GM06990 (cell line): ENCODE measurements around the gene KHDRBS2.

ENCODE experiments used
- DNase-seq: peaks from one replicate; pipeline ENCODE4 v3.0.0-alpha.2; 2011; ENCODE audit not compliant: insufficient read length; ENCODE audit errors: extremely low read depth
- H3K27me3 ChIP-seq: replicated peaks from 2 replicates; pipeline ENCODE4 v1.6.0; 2011; ENCODE audit warnings: low read length; ENCODE audit not compliant: control insufficient read depth, insufficient read depth
- H3K36me3 ChIP-seq: 2 replicates; pipeline ENCODE4 v1.5.1; 2011; ENCODE audit warnings: low read length; ENCODE audit not compliant: control insufficient read depth, insufficient read depth
- H3K4me3 ChIP-seq: replicated peaks from 2 replicates; pipeline ENCODE4 v1.5.1; 2011; ENCODE audit warnings: low read depth, mild to moderate bottlenecking, control low read depth, low read length
- TF ChIP-seq, protein P1 (sequence below): IDR thresholded peaks from 2 replicates; pipeline ENCODE4 v1.5.1; 2011; ENCODE audit warnings: low read length, control low read depth, mild to moderate bottlenecking, inconsistent platforms; ENCODE audit not compliant: insufficient read depth, poor library complexity, severe bottlenecking

The KHDRBS2 gene

DNA sequence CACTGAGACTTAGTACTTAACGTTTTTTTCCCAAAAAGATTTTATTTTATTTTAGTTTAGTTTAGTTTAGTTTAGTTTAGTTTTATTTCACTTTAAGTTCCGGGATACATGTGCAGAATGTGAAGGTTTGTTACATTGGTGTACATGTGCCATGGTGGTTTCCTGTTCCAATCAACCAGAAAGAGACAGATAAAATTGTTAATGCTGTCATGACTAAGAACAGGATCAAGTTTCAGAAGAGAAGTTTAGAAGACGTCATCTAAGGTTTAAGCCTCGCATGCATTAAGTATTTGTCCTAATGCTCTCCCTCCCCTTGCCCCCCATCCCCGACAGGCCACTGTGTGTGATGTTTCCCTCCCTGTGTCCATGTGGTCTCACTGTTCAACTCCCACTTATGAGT, 540.0 kb downstream of the KHDRBS2 start:
- Histone ChIP-seq H3K4me3 (no peak overlapping the region), H3K36me3 (no peaks in the 10 kb centered on the region), H3K27me3 (no peaks in the 10 kb centered on the region)
- DNase-seq = no peak
- TF ChIP-seq, protein P1, sequence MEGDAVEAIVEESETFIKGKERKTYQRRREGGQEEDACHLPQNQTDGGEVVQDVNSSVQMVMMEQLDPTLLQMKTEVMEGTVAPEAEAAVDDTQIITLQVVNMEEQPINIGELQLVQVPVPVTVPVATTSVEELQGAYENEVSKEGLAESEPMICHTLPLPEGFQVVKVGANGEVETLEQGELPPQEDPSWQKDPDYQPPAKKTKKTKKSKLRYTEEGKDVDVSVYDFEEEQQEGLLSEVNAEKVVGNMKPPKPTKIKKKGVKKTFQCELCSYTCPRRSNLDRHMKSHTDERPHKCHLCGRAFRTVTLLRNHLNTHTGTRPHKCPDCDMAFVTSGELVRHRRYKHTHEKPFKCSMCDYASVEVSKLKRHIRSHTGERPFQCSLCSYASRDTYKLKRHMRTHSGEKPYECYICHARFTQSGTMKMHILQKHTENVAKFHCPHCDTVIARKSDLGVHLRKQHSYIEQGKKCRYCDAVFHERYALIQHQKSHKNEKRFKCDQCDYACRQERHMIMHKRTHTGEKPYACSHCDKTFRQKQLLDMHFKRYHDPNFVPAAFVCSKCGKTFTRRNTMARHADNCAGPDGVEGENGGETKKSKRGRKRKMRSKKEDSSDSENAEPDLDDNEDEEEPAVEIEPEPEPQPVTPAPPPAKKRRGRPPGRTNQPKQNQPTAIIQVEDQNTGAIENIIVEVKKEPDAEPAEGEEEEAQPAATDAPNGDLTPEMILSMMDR = no peak

DNA sequence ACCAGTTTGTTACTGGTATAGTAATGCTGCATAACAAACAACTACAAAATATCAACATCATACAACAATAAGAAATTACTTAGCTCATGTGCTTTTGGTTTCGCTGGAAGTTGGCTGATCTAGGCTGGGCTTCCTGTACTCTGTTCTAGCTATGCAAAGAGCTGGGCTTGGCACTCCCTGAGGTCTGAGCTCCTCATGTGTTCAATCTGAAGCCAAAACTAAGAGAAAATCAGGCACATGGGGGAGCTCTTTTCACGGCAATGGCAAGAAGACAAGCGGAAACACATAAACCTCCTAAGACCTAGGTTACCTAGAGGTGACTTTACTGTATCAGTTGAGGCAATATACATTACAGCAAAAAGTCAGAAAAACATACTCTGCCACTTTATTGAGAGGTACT, 574.2 kb downstream of the KHDRBS2 start:
- Histone ChIP-seq H3K27me3 (no peaks in the 10 kb centered on the region), H3K4me3 (no peak overlapping the region), H3K36me3 (no peaks in the 10 kb centered on the region)
- TF ChIP-seq, protein P1 = no peak
- DNase-seq = no peak

DNA sequence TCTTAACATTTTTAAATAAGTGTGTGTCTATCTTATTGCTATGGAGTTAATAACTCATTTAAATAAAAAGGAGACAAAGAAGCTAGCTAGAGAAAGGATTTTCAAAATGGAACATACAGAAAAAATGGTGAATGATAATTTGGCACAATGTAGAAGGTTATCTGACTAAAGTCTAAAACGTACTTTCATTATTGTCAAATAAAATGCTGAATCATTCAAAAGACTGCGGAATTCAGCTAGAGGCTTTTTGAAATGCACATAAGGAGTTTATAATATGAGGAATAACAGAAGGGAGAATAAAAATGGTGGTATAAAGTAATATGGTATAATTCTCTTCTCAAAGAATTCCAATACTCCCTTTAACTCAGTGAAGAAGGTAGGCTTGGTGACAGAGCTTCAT, 597.9 kb downstream of the KHDRBS2 start:
- no peak for DNase-seq
- TF ChIP-seq, protein P1 = no peak
- Histone ChIP-seq H3K4me3 (no peak overlapping the region), H3K27me3 (no peaks in the 10 kb centered on the region), H3K36me3 (no peaks in the 10 kb centered on the region)

DNA sequence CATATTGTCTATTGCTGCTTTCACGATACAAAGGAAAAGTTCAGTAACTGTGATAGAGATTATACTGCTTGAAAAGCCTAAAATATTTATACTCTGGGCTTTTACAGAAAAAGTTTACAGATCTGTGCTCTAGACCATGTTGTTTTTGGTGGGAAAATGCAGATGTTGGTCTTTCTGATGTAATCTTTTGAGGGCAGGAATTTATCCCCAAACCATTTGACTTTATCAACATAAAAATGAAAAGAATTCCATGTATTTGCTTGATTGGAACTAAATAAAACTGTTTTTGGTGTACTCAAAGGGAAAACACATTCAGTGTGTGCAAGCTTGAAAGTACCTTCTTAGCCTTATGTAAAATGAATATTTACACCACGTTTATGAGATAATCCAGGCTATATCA, 603.5 kb downstream of the KHDRBS2 start:
- no peak overlapping the region for H3K4me3 ChIP-seq

DNA sequence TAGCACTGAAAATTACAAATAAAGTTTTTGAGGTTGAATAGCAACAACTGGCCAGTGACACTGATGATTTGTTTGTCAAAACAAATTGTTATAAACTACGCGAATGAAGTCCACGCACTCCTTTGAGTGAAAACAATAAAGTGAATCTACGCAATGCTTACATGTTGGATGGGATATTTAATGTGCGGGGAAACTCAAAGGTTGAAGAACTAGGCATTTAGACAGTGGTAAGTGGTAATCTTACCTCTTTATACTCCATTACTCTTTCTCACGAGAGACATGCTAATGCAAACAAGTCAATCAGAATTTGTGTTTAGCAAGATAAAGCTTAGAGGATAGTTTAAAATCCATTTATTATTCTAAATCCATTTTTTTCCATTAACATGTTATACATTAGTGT, 606.4 kb downstream of the KHDRBS2 start:
- no peak overlapping the region for H3K4me3 ChIP-seq
- no peaks in the 10 kb centered on the region for H3K36me3 ChIP-seq
- TF ChIP-seq, protein P1 = no peak
- H3K27me3 ChIP-seq = no peaks in the 10 kb centered on the region
- DNase-seq = no peak

More for the DNA sequence above, 603.5 kb downstream of the KHDRBS2 start:
- no peak for DNase-seq
- Histone ChIP-seq H3K36me3 (no peaks in the 10 kb centered on the region), H3K27me3 (no peaks in the 10 kb centered on the region)
- TF ChIP-seq, protein P1 = no peak

DNA sequence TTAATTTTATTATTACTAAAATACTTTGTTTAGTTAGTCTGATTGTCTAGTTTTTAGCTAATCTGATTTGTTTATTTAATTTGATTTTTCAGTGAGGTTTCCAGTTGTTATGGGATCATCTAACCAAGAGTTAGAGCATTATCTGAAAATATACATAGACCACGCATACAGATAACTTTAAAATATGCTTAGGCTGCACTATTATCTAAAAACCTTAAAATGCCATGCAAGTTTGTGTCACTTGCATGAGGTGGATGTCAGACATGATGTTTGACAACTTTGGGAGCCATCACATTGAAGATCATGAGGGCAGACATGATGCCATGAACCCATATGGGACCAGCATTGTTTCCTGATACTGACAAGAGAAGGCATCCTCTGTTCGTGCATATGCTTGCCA, 610.3 kb downstream of the KHDRBS2 start:
- Histone ChIP-seq H3K4me3 (no peak overlapping the region), H3K27me3 (no peaks in the 10 kb centered on the region), H3K36me3 (no peaks in the 10 kb centered on the region)
- TF ChIP-seq, protein P1 = no peak
- DNase-seq = no peak
